Measurements from ENCODE around the gene ALG9. TPM values are rescaled to one million over a fixed set of nuclear protein-coding genes. Genes with fewer than 3 reads are reported as not detected.

ALG9 gene
- polyA plus RNA-seq, 3 donors: 7.4 to 7.9 (median 7.8) TPM

GRCh38 chr11:111808063-111808588 lies 63.3 kb downstream of the ALG9 start:
- H3K27ac ChIP-seq (ENCODE audit: low read depth in 1 of 2, low read length in 2 of 2): no peak overlapping the region
- Mint-ChIP-seq H3K9me3 (no peaks in the 10 kb centered on the region), H3K4me1 (no peaks in the 10 kb centered on the region), H3K4me3 (no peak overlapping the region), H3K36me3 (peaks cover 50 to 69% of the 10 kb centered on the region in 2 donors), H3K27ac (peak overlapping the region in 1 of 7 donors; percentile 28), H3K27me3 (ENCODE audit: low read depth in 3 of 3) (no peaks in the 10 kb centered on the region)
- no peak overlapping the region for H3K9ac ChIP-seq (ENCODE audit: insufficient read depth, low read length, poor library complexity, severe bottlenecking)
- no peaks in the 10 kb centered on the region for H3K4me1 ChIP-seq (ENCODE audit: control insufficient read depth in 1 of 2, insufficient read depth in 2 of 2, low read length in 2 of 2)
- DNase-seq: no peak
- H3K4me2 ChIP-seq (replicated peaks; ENCODE audit: extremely low read depth, low read length, poor library complexity, severe bottlenecking): no peak overlapping the region
- peaks cover 16 to 65% of the 10 kb centered on the region in 2 donors for H3K36me3 ChIP-seq (replicated peaks in 1 of 2; ENCODE audit: control insufficient read depth in 1 of 2, insufficient read depth in 2 of 2, low read length in 2 of 2)
- H3K79me2 ChIP-seq (ENCODE audit: insufficient read depth, low read length): no peaks in the 10 kb centered on the region
- no peaks in the 10 kb centered on the region for H3K27me3 ChIP-seq (ENCODE audit: control insufficient read depth in 2 of 2, insufficient read depth in 2 of 2, low read length in 2 of 2)
- no peaks in the 10 kb centered on the region for H3K9me3 ChIP-seq (replicated peaks in 1 of 2; ENCODE audit: control insufficient read depth in 1 of 2, insufficient read depth in 1 of 2, low read length in 2 of 2)
- H2AFZ ChIP-seq (ENCODE audit: insufficient read depth, low read depth, low read length, poor library complexity, severe bottlenecking): no peak overlapping the region
- no peaks in the 10 kb centered on the region for H4K20me1 ChIP-seq (ENCODE audit: insufficient read depth, low read length)
- H3K4me3 ChIP-seq (replicated peaks in 1 of 3; ENCODE audit: low read depth in 2 of 3, low read length in 3 of 3): no peak overlapping the region
- TF ChIP-seq, protein P1, sequence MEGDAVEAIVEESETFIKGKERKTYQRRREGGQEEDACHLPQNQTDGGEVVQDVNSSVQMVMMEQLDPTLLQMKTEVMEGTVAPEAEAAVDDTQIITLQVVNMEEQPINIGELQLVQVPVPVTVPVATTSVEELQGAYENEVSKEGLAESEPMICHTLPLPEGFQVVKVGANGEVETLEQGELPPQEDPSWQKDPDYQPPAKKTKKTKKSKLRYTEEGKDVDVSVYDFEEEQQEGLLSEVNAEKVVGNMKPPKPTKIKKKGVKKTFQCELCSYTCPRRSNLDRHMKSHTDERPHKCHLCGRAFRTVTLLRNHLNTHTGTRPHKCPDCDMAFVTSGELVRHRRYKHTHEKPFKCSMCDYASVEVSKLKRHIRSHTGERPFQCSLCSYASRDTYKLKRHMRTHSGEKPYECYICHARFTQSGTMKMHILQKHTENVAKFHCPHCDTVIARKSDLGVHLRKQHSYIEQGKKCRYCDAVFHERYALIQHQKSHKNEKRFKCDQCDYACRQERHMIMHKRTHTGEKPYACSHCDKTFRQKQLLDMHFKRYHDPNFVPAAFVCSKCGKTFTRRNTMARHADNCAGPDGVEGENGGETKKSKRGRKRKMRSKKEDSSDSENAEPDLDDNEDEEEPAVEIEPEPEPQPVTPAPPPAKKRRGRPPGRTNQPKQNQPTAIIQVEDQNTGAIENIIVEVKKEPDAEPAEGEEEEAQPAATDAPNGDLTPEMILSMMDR (IDR thresholded peaks at IDR 0.05): no peak
- intact Hi-C loops (cut with micrococcal nuclease): no loop called here
- WGBS (ENCODE audit: insufficient coverage): 94% methylated on average over 2 of the region's 2 CpGs

DNA sequence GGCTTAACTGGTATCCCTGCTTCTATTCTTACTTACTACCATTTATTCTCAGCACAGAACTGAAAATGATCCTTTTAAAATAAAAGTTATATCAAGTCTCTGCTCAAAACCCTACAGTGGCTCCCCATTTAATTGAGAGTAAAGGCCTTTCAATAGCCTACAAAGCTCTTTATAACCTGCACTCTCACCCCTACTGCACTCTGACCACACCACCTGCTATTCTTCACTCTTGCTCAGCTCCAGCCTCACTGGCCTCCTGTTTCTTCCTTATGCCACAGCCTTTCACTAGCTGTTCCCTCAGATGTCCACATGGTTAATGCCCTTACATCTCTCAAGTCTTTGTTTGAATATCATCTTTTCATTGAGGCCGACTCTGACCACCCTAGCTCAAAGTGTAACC lies 64.3 kb downstream of the ALG9 start:
- no peak overlapping the region for H3K27ac Mint-ChIP-seq
- DNase-seq: no peak
- intact Hi-C loops (cut with micrococcal nuclease): no loop called here
- no peak overlapping the region for H3K4me3 Mint-ChIP-seq
- Histone ChIP-seq H3K27me3 (ENCODE audit: control insufficient read depth in 2 of 2, insufficient read depth in 2 of 2, low read length in 2 of 2) (no peaks in the 10 kb centered on the region), H3K27ac (ENCODE audit: low read depth in 1 of 2, low read length in 2 of 2) (no peak overlapping the region), H3K9ac (ENCODE audit: insufficient read depth, low read length, poor library complexity, severe bottlenecking) (no peak overlapping the region), H2AFZ (ENCODE audit: insufficient read depth, low read depth, low read length, poor library complexity, severe bottlenecking) (no peak overlapping the region), H3K36me3 (replicated peaks in 1 of 2; ENCODE audit: control insufficient read depth in 1 of 2, insufficient read depth in 2 of 2, low read length in 2 of 2) (peaks cover 16 to 75% of the 10 kb centered on the region in 2 donors), H4K20me1 (ENCODE audit: insufficient read depth, low read length) (no peaks in the 10 kb centered on the region), H3K4me2 (replicated peaks; ENCODE audit: extremely low read depth, low read length, poor library complexity, severe bottlenecking) (no peak overlapping the region), H3K4me3 (replicated peaks in 1 of 3; ENCODE audit: low read depth in 2 of 3, low read length in 3 of 3) (no peak overlapping the region), H3K79me2 (ENCODE audit: insufficient read depth, low read length) (no peaks in the 10 kb centered on the region), H3K4me1 (ENCODE audit: control insufficient read depth in 1 of 2, insufficient read depth in 2 of 2, low read length in 2 of 2) (no peaks in the 10 kb centered on the region), H3K9me3 (replicated peaks in 1 of 2; ENCODE audit: control insufficient read depth in 1 of 2, insufficient read depth in 1 of 2, low read length in 2 of 2) (no peaks in the 10 kb centered on the region)
- H3K36me3 Mint-ChIP-seq: peaks cover 52 to 68% of the 10 kb centered on the region in 2 donors
- no peaks in the 10 kb centered on the region for H3K9me3 Mint-ChIP-seq
- H3K4me1 Mint-ChIP-seq: no peaks in the 10 kb centered on the region
- no peaks in the 10 kb centered on the region for H3K27me3 Mint-ChIP-seq (ENCODE audit: low read depth in 3 of 3)
- WGBS (ENCODE audit: insufficient coverage): no CpG with 5 or more reads among the region's 1 CpG
- TF ChIP-seq, protein P1 (IDR thresholded peaks at IDR 0.05): no peak
